Activated CD4-positive, alpha-beta T cell treated with anti-CD3 and anti-CD28 coated beads, Interleukin-2, amount 10 ng/mL, durations not matched to agents 7 days and 5 days (primary cell): ENCODE data around the gene TRIM37. TPM values are rescaled to one million over a fixed set of nuclear protein-coding genes. Genes with fewer than 3 reads are reported as not detected.
A peak's percentile ranks its signal among the peaks of the same experiment; 100 is the strongest.

Experiments used
- CTCF ChIA-PET: fragments of 350-600 bp; sonication (Branson Sonifier 250); formaldehyde crosslinking; loops from one replicate; lab custom pipeline; 2021; ENCODE audit warnings: antibody characterized with exemption; lab: Charles Lee
- POLR2A ChIA-PET: fragments of 350-600 bp; sonication (Branson Sonifier 250); formaldehyde crosslinking; loops from one replicate; lab custom pipeline; 2021; ENCODE audit warnings: antibody characterized with exemption; lab: Charles Lee
- DNase-seq: peaks from one replicate; pipeline ENCODE4 v3.0.0-alpha.2; 2020
- H3K27ac Mint-ChIP-seq: one replicate; pipeline ENCODE4 v1.8.0; 2021; ENCODE audit warnings: mild to moderate bottlenecking, moderate library complexity, mixed read lengths
- H3K27me3 Mint-ChIP-seq: one replicate; pipeline ENCODE4 v1.8.0; 2021; ENCODE audit warnings: mixed read lengths
- H3K36me3 Mint-ChIP-seq: one replicate; pipeline ENCODE4 v1.8.0; 2021; ENCODE audit warnings: low read depth, mixed read lengths
- H3K4me1 Mint-ChIP-seq: one replicate; pipeline ENCODE4 v1.8.0; 2021; ENCODE audit warnings: mixed read lengths
- H3K4me3 Mint-ChIP-seq: one replicate; pipeline ENCODE4 v1.8.0; 2021; ENCODE audit warnings: mild to moderate bottlenecking, moderate library complexity, mixed read lengths
- H3K9me3 Mint-ChIP-seq: one replicate; pipeline ENCODE4 v1.8.0; 2021; ENCODE audit warnings: mixed read lengths
- total RNA-seq, 2 experiments: library from RNA; stranded (reverse); gene quantifications; one replicate each; pipeline ENCODE4 v1.2.3, GENCODE V29; 2021

Gene TRIM37
- total RNA-seq, 2 experiments from 2014 or later, result 22.6 to 27.9 TPM

DNA sequence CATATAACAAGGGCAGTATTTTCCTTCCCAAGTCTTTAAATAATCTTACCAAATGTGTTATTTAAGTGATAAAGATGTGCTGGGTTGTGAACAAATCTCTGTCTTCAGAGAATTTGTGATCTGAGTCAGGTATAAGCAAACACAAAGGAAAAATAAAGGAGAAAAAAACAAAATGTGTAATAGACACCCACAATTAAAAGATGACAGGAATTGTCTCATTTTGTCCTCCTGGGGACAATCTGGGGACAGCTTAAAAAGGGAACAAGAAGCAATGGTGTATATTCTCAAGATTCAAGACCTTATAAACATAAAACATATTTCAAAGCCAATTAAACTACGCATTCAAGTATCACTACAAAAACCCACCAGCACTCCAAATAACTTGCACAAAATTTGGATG is 107.2 kb downstream of the TRIM37 start:
- no peak for DNase-seq
- ChIA-PET CTCF (interaction anchor here (1.1 kb wide), 1 partner anchor 283 kb away, joined by 3 read pairs; no protein-coding TSS in a partner anchor), POLR2A (no interaction called here)
- H3K9me3 Mint-ChIP-seq, result no peaks in the 10 kb centered on the region
- peaks cover 25% of the 10 kb centered on the region for H3K4me1 Mint-ChIP-seq
- peaks cover 31% of the 10 kb centered on the region for H3K36me3 Mint-ChIP-seq
- no peak overlapping the region for H3K4me3 Mint-ChIP-seq
- no peaks in the 10 kb centered on the region for H3K27me3 Mint-ChIP-seq
- peak overlapping the region; percentile 48 for H3K27ac Mint-ChIP-seq

DNA sequence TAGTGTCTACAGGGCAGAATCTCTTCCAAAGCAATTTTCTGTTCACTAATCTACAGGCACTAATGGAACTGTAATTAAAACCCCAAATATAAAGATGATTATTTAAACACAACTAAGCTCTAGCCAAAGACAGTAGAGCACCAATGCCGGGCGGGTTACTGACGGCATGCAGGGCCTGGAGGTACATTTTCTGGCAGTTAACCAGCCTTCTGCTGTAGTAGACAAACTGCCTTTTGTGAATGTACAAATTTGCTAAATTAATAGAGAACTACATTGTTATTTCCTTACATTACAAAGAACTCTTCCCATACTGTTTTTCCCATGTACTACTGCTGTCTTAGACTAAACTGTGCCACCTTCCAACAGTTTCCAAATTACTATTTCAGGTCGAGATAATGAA is 107.8 kb downstream of the TRIM37 start:
- Mint-ChIP-seq H3K4me3 (no peak overlapping the region), H3K27ac (no peak overlapping the region), H3K36me3 (peaks cover 31% of the 10 kb centered on the region), H3K9me3 (no peaks in the 10 kb centered on the region), H3K27me3 (no peaks in the 10 kb centered on the region), H3K4me1 (peaks cover 23% of the 10 kb centered on the region)
- ChIA-PET POLR2A (no interaction called here), CTCF (interaction anchor here (1.1 kb wide), 1 partner anchor 282 kb away, joined by 3 read pairs; no protein-coding TSS in a partner anchor)
- DNase-seq, result no peak

- ChIA-PET CTCF (interaction anchor here (0.6 kb wide), 1 partner anchor 16 kb away, joined by 4 read pairs; no protein-coding TSS in a partner anchor), POLR2A (no interaction called here)
- H3K27me3 Mint-ChIP-seq, result no peaks in the 10 kb centered on the region
- no peak overlapping the region for H3K27ac Mint-ChIP-seq
- peaks cover 35% of the 10 kb centered on the region for H3K36me3 Mint-ChIP-seq
- no peak overlapping the region for H3K4me3 Mint-ChIP-seq
- DNase-seq, result no peak
- H3K4me1 Mint-ChIP-seq, result peaks cover 22% of the 10 kb centered on the region
- no peaks in the 10 kb centered on the region for H3K9me3 Mint-ChIP-seq
These were observed 108.7 kb downstream of the TRIM37 start for GRCh38 chr17:58997756-58998553.

DNA sequence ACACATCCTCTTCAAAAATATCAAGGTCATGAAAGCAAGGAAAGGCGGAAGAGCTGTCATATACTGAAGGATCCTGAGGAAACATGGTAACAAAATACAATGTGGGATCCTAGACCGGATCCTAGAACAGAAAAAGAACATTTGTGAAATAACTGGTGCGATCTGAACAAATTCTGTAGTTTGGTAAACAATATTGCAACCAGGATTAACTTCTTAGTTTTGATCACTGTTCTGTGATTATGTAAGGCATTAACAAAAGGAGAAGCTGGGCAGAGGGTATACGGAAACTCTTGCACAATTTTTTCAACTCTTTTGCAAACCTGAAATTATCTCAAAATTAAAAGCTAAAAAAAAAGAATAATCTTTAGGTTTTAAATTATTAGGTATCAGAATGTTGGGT is 109.7 kb downstream of the TRIM37 start:
- Mint-ChIP-seq H3K27me3 (no peaks in the 10 kb centered on the region), H3K9me3 (no peaks in the 10 kb centered on the region), H3K4me3 (no peak overlapping the region), H3K27ac (no peak overlapping the region), H3K36me3 (peaks cover 35% of the 10 kb centered on the region), H3K4me1 (peaks cover 15% of the 10 kb centered on the region)
- ChIA-PET POLR2A (no interaction called here), CTCF (interaction anchor here (0.6 to 1.2 kb wide), 2 partner anchors 12 to 17 kb away, joined by 3 to 4 read pairs; no protein-coding TSS in a partner anchor)
- DNase-seq, result no peak

DNA sequence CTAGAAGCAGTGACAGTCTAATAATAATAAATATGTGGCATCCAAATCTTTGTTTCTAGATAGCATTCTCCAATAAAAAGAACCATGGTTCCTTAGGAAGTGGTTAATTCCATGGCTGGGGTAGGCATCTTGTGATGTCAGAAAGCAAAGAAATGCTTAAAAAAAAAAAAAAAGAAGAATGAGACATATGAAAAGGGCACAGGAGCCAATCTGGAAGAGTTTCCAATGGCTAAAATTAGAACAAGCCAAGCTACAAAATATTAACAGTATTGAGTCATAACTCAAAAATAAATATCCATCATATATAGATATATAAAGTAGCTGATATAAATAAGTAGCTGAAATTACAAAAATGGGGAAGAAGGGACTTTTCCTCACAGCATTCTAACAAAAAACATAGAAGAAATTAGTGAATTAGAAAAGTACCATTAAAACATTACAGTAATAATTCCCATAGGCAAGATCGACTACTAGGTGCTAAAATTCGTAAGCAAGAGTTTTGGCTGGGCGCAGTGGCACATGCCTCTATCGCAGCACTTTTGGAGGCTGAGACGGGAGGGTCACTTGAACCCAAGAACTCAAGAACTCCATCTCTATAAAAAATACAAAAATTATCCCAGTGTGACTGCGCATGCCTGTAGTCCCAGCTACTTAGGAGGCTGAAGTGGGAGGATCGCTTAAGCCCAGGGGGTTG is 111.3 kb downstream of the TRIM37 start:
- Mint-ChIP-seq H3K27ac (no peak overlapping the region), H3K4me1 (peaks cover 2% of the 10 kb centered on the region), H3K27me3 (no peaks in the 10 kb centered on the region), H3K36me3 (peaks cover 30% of the 10 kb centered on the region), H3K9me3 (no peaks in the 10 kb centered on the region), H3K4me3 (no peak overlapping the region)
- no peak for DNase-seq
- ChIA-PET POLR2A (interaction anchor here (0.6 kb wide), 1 partner anchor 76 kb away, joined by 4 read pairs; no protein-coding TSS in a partner anchor), CTCF (interaction anchor here (0.6 to 1.2 kb wide), 3 partner anchors 10 to 834 kb away, joined by 3 read pairs; no protein-coding TSS in a partner anchor)

GRCh38 chr17:58993311-58993710 is 113.4 kb downstream of the TRIM37 start:
- POLR2A ChIA-PET, result no interaction called here

GRCh38 chr17:58991718-58992331 is 114.9 kb downstream of the TRIM37 start:
- H3K4me1 Mint-ChIP-seq, result peaks cover 4% of the 10 kb centered on the region
- H3K27ac Mint-ChIP-seq, result no peak overlapping the region
- POLR2A ChIA-PET, result no interaction called here
- H3K27me3 Mint-ChIP-seq, result no peaks in the 10 kb centered on the region
- no peak for DNase-seq
- H3K36me3 Mint-ChIP-seq, result peaks cover 16% of the 10 kb centered on the region
- no peak overlapping the region for H3K4me3 Mint-ChIP-seq
- no peaks in the 10 kb centered on the region for H3K9me3 Mint-ChIP-seq
- CTCF ChIA-PET, result no interaction called here

More at GRCh38 chr17:58993311-58993710, 113.4 kb downstream of the TRIM37 start:
- no peak for DNase-seq
- peaks cover 20% of the 10 kb centered on the region for H3K36me3 Mint-ChIP-seq
- peaks cover 4% of the 10 kb centered on the region for H3K4me1 Mint-ChIP-seq
- CTCF ChIA-PET, result no interaction called here
- H3K27ac Mint-ChIP-seq, result no peak overlapping the region
- H3K9me3 Mint-ChIP-seq, result no peaks in the 10 kb centered on the region
- no peak overlapping the region for H3K4me3 Mint-ChIP-seq
- H3K27me3 Mint-ChIP-seq, result no peaks in the 10 kb centered on the region

GRCh38 chr17:58989629-58990028 is 117.1 kb downstream of the TRIM37 start:
- Mint-ChIP-seq H3K27me3 (no peaks in the 10 kb centered on the region), H3K4me1 (peaks cover 4% of the 10 kb centered on the region), H3K4me3 (no peak overlapping the region), H3K36me3 (peaks cover 13% of the 10 kb centered on the region), H3K27ac (no peak overlapping the region), H3K9me3 (no peaks in the 10 kb centered on the region)
- DNase-seq, result no peak
- CTCF ChIA-PET, result interaction anchor here (0.7 kb wide), 1 partner anchor 454 kb away, joined by 3 read pairs; no protein-coding TSS in a partner anchor
- POLR2A ChIA-PET, result no interaction called here

GRCh38 chr17:58985971-58986370 is 120.7 kb downstream of the TRIM37 start:
- no peak for DNase-seq
- H3K9me3 Mint-ChIP-seq, result no peaks in the 10 kb centered on the region
- no peaks in the 10 kb centered on the region for H3K27me3 Mint-ChIP-seq

DNA sequence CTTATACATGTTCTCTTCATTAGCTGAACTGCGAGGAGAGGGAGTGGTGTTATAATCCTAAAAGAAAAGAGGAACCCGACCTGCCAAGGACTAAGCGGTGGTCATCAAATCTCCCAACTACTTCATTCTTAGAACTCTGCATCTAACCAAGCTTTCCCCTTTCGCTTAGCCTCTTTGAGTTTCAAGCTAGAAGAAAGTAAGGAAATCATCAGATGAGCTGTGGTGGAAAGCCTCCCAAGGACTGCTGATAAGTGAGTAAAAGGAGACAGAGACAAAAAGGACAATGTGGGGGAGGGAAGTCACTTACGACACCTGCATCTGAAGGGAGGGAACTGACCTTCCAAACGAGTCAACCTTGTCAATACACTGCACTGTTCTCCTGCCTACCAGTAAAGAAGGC is 121.3 kb downstream of the TRIM37 start:
- ChIA-PET POLR2A (no interaction called here), CTCF (interaction anchor here (1.0 kb wide), 1 partner anchor 11 kb away, joined by 3 read pairs; no protein-coding TSS in a partner anchor)
- H3K4me3 Mint-ChIP-seq, result no peak overlapping the region
- no peak for DNase-seq
- H3K27ac Mint-ChIP-seq, result no peak overlapping the region
- H3K4me1 Mint-ChIP-seq, result peaks cover 2% of the 10 kb centered on the region
- peaks cover 7% of the 10 kb centered on the region for H3K36me3 Mint-ChIP-seq
- H3K9me3 Mint-ChIP-seq, result no peaks in the 10 kb centered on the region
- no peaks in the 10 kb centered on the region for H3K27me3 Mint-ChIP-seq

More at GRCh38 chr17:58985971-58986370, 120.7 kb downstream of the TRIM37 start:
- ChIA-PET POLR2A (no interaction called here), CTCF (interaction anchor here (1.0 kb wide), 1 partner anchor 10 kb away, joined by 3 read pairs; no protein-coding TSS in a partner anchor)
- H3K4me3 Mint-ChIP-seq, result no peak overlapping the region
- no peak overlapping the region for H3K27ac Mint-ChIP-seq
- H3K4me1 Mint-ChIP-seq, result peaks cover 2% of the 10 kb centered on the region
- H3K36me3 Mint-ChIP-seq, result peaks cover 7% of the 10 kb centered on the region

- POLR2A ChIA-PET, result no interaction called here
These were observed 124.1 kb downstream of the TRIM37 start for GRCh38 chr17:58982626-58983025.

DNA sequence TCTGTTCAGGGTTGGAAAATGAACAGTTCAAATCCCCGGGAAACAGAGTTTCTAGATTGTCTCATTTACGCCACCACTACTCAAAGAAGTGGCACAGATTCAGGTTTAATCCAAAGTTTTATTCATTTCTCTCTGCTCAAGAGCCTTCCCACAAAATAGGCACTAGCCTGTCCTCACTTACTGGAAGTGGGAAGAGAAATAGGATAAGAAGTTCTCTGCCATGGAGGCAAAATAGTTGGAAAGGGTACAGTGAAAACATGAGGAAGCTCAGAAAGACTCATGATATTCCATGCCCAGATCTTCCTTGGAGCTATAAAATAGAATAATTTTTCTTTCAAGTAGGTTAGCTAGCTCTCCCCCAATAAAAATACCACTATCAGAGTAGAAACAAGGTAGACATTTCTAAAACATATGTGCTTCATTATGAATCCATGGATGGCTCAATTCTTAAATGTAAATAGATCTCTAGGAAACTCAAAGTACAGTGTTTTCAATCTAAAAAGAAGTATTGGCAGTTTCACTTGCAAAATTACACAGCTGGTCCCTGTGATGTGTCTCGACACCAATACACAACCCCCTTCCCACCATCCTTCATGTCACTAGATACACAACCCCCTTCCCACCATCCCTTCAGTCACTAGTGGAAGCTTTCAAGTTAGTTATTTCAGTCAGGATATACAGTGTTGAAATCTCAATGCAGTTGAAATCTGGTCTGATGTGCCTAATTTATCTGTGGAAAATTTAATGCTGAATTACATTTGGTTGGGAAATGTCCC is 125.8 kb downstream of the TRIM37 start:
- CTCF ChIA-PET, result no interaction called here

More at GRCh38 chr17:58982626-58983025, 124.1 kb downstream of the TRIM37 start:
- H3K9me3 Mint-ChIP-seq, result no peaks in the 10 kb centered on the region
- H3K27me3 Mint-ChIP-seq, result no peaks in the 10 kb centered on the region
- H3K27ac Mint-ChIP-seq, result no peak overlapping the region
- H3K4me3 Mint-ChIP-seq, result no peak overlapping the region
- H3K36me3 Mint-ChIP-seq, result peaks cover 4% of the 10 kb centered on the region
- no peaks in the 10 kb centered on the region for H3K4me1 Mint-ChIP-seq
- no peak for DNase-seq
- CTCF ChIA-PET, result no interaction called here

More for the DNA sequence above, 125.8 kb downstream of the TRIM37 start:
- H3K4me3 Mint-ChIP-seq, result no peak overlapping the region
- no peaks in the 10 kb centered on the region for H3K9me3 Mint-ChIP-seq
- no peaks in the 10 kb centered on the region for H3K27me3 Mint-ChIP-seq
- no peak for DNase-seq
- no peaks in the 10 kb centered on the region for H3K4me1 Mint-ChIP-seq
- POLR2A ChIA-PET, result no interaction called here
- H3K36me3 Mint-ChIP-seq, result no peaks in the 10 kb centered on the region
- H3K27ac Mint-ChIP-seq, result no peak overlapping the region
